SK-N-MC (cell line): Measurements from ENCODE around the gene GALNTL6.

ENCODE experiments used
- EZH2 ChIP-seq: fragments of 200-600 bp; sonication (generic); IDR thresholded peaks from one replicate; pipeline ENCODE4 v1.6.1; 2017; ENCODE audit warnings: antibody characterized with exemption
- POLR2AphosphoS5 ChIP-seq: IDR thresholded peaks from 2 replicates; pipeline ENCODE4 v1.6.1; 2012; ENCODE audit warnings: mild to moderate bottlenecking, low read depth, low read length, borderline replicate concordance

- TF ChIP-seq POLR2AphosphoS5 (no peak), EZH2 (no peak)
Observed at GRCh38 chr4:172826346-172826745, 1013.1 kb downstream of the GALNTL6 start.
